Measurements from ENCODE around the gene RHOC. TPM values are rescaled to one million over a fixed set of nuclear protein-coding genes. Genes with fewer than 3 reads are reported as not detected.

The RHOC gene
- polyA plus RNA-seq, 1 of the 3 experiments (the other 2 are of a cell fraction) = 1,028 TPM

GRCh38 chr1:112717263-112717873 lies 10.4 kb upstream of the RHOC start:
- H3K4me2 ChIP-seq = no peak overlapping the region
- DNase-seq = no peak
- H3K27me3 ChIP-seq (ENCODE audit: insufficient read depth) = no peaks in the 10 kb centered on the region
- H3K4me1 ChIP-seq (ENCODE audit: control insufficient read depth in 1 of 2, insufficient read depth in 2 of 2, low read depth in 1 of 2, low read length in 1 of 2) = peaks cover 0 to 23% of the 10 kb centered on the region in 2 experiments; a peak in 1 of 4 replicates
- no peaks in the 10 kb centered on the region for H4K20me1 ChIP-seq (ENCODE audit: insufficient read depth)
- H3K27ac ChIP-seq (ENCODE audit: low read depth in 2 of 2, low read length in 1 of 2) = no peak overlapping the region
- TF ChIP-seq EP300 (IDR thresholded peaks at IDR 0.05; ENCODE audit: borderline replicate concordance in 1 of 2, low read depth in 1 of 2, low read length in 1 of 2) (no peak), NRF1 (IDR thresholded peaks at IDR 0.05; ENCODE audit: low read depth, low read length) (no peak), GABPA (IDR thresholded peaks at IDR 0.05; ENCODE audit: low read depth) (no peak), TEAD4 (IDR thresholded peaks at IDR 0.05; ENCODE audit: borderline replicate concordance, insufficient read depth) (no peak), EZH2phosphoT487 (IDR thresholded peaks at IDR 0.05; ENCODE audit: borderline replicate concordance, low read depth) (no peak), ZBTB33 (IDR thresholded peaks at IDR 0.05; ENCODE audit: borderline replicate concordance, low read depth) (no peak), MXI1 (IDR thresholded peaks at IDR 0.05; ENCODE audit: low read depth, low read length) (no peak), CHD2 (IDR thresholded peaks at IDR 0.05; ENCODE audit: low read length, partially characterized antibody) (no peak), RXRA (IDR thresholded peaks at IDR 0.05; ENCODE audit: borderline replicate concordance, low read depth) (no peak), IRF3 (IDR thresholded peaks at IDR 0.05; ENCODE audit: low read depth, low read length) (no peak), MAX (IDR thresholded peaks at IDR 0.05; ENCODE audit: low read depth) (no peak), FOSL2 (IDR thresholded peaks at IDR 0.05; ENCODE audit: borderline replicate concordance, low read depth) (no peak), TCF12 (IDR thresholded peaks at IDR 0.05) (no peak)
- 85% methylated on average over 2 of the region's 2 CpGs for WGBS (ENCODE audit: low lambda C conversion rate)
- no peak overlapping the region for H2AFZ ChIP-seq (ENCODE audit: low read depth)
- no peaks in the 10 kb centered on the region for H3K9me2 ChIP-seq
- no peaks in the 10 kb centered on the region for H3K36me3 ChIP-seq (replicated peaks in 1 of 2; ENCODE audit: control insufficient read depth in 1 of 2, insufficient read depth in 2 of 2, low read length in 1 of 2)
- H3K79me2 ChIP-seq (ENCODE audit: insufficient read depth) = no peaks in the 10 kb centered on the region
- ChIA-PET POLR2A (no interaction called here), CTCF (interaction anchor here (0.6 to 11.8 kb wide), 35 partner anchors 9 to 398 kb away, joined by 3 to 754 read pairs (median 9); partner anchors contain the start of genes LRIG2 and RHOC)
- H3K9ac ChIP-seq = no peak overlapping the region
- H3K4me3 ChIP-seq (ENCODE audit: low read depth in 2 of 2, low read length in 1 of 2) = no peak overlapping the region
- peaks cover 9% of the 10 kb centered on the region for H3F3A ChIP-seq (replicated peaks; ENCODE audit: insufficient read depth)
- H3K9me3 ChIP-seq = no peaks in the 10 kb centered on the region

Measured in SK-N-SH (cell line).